GM10266 (cell line): ENCODE measurements around the gene MYOZ3.
A peak's percentile ranks its signal among the peaks of the same experiment; 100 is the strongest.

Experiments used
- DNase-seq: peaks from one replicate; pipeline ENCODE4 v3.0.0; 2012; ENCODE audit errors: extremely low spot score
- TF ChIP-seq, protein P1 (sequence below): IDR thresholded peaks from 2 replicates; pipeline ENCODE4 v1.5.1; 2012; ENCODE audit warnings: mild to moderate bottlenecking, low read depth; ENCODE audit not compliant: control insufficient read depth, insufficient read depth; ENCODE audit errors: missing control alignments

MYOZ3 gene

DNA sequence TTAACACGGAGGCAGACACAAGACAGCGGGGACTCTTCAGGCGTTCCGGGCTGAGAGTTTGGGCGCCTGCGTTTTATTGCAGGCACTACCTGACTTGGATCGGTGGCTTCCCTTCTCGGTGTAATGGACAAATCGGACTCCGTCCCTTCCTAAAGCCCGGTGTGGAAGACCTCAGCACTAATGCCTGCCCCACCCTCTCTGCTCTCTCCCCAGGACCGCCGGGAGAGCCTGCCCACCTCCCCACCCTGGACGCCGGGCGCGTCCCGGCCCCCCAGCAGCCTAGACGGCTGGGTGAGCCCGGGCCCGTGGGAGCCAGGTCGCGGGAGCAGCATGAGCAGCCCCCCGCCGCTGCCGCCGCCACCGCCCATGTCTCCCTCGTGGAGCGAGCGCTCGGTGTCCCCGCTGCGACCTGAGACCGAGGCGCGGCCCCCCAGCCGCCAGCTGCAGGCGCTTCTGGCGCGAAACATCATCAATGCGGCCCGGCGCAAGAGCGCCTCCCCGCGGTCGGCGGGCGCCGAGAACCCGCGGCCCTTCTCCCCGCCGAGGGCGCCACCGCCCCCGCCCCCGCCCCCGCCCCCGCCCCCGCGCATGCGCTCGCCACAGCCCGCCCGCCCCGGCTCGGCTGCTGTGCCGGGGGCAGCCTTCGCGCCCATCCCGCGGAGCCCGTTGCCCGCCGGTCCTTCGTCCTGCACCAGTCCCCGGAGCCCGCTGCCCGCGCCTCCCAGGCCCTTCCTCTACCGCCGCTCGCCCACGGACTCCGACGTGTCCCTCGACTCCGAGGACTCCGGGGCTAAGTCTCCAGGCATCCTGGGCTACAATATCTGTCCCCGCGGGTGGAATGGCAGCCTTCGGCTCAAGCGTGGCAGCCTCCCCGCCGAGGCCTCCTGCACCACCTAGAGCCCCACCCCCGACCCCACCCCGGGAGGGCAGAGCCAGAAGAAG lies 4.6 kb upstream of the MYOZ3 start:
- DNase-seq: peak; percentile 96
- TF ChIP-seq, protein P1, sequence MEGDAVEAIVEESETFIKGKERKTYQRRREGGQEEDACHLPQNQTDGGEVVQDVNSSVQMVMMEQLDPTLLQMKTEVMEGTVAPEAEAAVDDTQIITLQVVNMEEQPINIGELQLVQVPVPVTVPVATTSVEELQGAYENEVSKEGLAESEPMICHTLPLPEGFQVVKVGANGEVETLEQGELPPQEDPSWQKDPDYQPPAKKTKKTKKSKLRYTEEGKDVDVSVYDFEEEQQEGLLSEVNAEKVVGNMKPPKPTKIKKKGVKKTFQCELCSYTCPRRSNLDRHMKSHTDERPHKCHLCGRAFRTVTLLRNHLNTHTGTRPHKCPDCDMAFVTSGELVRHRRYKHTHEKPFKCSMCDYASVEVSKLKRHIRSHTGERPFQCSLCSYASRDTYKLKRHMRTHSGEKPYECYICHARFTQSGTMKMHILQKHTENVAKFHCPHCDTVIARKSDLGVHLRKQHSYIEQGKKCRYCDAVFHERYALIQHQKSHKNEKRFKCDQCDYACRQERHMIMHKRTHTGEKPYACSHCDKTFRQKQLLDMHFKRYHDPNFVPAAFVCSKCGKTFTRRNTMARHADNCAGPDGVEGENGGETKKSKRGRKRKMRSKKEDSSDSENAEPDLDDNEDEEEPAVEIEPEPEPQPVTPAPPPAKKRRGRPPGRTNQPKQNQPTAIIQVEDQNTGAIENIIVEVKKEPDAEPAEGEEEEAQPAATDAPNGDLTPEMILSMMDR: peak; percentile 80

DNA sequence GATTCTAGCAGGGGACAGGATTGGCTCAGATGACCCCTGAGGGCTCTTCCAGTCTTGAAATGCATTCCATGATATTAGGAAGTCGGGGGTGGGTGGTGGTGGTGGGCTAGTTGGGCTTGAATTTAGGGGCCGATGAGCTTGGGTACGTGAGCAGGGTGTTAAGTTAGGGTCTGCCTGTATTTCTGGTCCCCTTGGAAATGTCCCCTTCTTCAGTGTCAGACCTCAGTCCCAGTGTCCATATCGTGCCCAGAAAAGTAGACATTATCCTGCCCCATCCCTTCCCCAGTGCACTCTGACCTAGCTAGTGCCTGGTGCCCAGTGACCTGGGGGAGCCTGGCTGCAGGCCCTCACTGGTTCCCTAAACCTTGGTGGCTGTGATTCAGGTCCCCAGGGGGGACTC lies 2.9 kb upstream of the MYOZ3 start:
- TF ChIP-seq, protein P1: no peak
- no peak for DNase-seq

DNA sequence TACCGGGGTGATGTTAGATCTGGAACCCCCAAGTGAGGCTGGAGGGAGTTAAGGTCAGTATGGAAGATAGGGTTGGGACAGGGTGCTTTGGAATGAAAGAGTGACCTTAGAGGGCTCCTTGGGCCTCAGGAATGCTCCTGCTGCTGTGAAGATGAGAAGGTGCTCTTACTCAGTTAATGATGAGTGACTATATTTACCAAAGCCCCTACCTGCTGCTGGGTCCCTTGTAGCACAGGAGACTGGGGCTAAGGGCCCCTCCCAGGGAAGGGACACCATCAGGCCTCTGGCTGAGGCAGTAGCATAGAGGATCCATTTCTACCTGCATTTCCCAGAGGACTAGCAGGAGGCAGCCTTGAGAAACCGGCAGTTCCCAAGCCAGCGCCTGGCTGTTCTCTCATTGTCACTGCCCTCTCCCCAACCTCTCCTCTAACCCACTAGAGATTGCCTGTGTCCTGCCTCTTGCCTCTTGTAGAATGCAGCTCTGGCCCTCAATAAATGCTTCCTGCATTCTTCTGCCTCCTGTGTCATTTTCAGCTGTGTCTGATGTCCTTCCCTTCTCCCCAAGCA lies 2.3 kb upstream of the MYOZ3 start:
- DNase-seq: no peak
- TF ChIP-seq, protein P1: no peak

DNA sequence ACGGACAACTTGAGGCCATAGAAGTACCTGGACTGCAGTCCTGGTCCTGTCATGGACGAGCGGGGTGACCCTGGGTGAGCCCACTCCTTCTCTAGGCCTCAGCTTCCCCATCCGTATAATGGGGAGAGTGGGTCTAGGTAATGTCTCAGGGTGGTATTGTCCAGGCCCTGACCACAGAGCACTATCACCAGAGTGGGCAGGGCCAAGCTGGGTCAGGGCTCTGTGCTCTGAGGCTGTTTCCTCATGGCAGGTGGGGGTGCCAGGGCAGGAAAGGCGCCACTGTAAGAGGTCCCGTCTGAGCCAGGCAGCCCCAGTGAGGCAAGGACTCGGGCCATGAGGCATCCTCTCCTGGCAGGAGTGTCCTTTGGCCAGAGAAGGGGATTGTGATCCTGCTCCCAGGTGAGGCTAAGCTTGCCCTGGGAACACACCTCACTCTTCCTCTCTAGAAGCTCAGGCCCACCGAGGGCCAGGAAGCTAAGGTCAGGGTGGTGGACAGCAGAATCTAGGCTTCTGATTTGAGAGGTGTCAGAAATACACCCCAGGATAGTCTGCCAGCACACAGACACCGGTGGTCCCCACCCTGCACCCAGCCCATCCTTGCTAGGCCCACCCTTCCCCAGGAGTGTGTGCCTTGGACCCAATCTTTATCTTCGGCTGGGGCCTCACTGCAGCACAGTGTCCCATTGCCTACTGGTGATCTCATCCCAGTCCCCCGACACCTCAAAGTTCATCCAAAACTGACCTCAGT lies 1.5 kb upstream of the MYOZ3 start:
- TF ChIP-seq, protein P1: no peak
- no peak for DNase-seq

DNA sequence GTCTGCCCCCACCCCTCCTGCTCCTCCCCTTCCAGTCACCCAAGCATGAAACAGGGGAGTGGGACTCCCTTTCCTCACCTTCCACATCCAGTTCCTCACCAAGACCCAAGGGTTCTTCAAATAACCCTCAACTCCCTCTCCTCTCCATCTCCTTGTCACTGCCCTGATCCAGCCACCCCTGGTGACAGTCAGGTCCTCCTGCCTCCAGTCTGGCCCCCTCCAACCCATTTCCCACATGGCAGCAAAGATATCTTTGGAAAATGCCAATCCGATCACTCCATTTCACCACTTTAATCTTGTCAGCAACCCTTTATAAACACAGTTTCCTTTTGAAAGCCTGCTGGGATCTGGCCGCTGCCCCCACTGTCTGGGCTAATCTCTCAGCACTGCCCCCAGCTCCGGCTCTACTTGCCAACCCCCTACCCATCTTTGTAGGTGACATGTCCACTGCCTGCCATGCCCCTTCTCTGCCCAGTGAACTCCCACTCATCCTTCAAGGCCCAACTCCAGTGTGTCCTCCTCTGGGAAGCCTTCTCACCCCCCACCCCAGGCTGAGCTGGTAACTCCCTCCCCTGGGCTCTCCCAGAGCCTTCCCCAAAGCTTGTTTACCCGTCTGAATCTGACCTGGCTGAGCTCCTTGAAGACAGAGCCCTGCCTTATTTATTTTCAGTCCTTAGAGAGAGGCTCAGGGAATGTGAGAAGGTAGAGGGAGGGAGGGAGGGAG lies 781 bp upstream of the MYOZ3 start:
- TF ChIP-seq, protein P1: no peak
- DNase-seq: no peak

DNA sequence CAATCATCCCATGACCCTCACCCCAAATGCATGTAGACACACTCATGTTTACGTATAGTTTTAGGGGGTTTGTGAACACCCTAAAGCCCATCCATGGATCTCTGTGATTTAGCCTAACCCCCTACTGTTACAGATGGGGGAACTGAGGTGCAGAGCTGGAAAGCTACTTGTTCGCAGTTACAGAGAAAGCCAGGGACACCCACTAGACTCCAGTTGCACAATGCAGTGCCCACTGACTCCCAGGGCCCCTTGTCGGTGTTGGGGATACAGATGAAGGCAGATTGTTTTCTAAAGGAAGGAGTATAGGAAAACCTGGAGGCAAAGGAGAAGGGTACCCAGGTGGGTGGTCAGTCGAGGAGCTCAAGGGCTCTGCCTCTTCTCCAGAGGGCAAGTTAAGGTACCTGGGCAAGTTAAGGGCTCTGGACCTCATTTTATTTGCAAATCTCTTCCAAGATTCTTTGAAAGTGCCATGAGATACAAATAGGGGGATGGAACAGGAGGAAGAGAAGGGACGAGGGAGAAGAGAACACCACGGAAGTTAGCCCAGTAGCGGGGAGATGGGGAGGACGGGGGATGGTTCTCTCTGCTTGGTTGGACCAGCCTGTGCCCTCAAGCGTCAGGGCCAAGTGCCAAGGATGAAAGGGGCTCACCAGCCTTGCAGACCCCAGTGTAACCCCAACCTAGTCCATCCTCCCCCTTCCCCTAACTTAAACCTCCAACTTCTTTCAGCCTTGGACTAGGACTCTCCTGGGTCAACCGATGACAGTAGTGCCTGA lies 958 bp downstream of the MYOZ3 start:
- no peak for DNase-seq
- TF ChIP-seq, protein P1: no peak
